Amygdala (tissue), 56 donors: ENCODE data around the gene WWP2.
A peak's percentile ranks its signal among the peaks of the same experiment; 100 is the strongest.
"Not testable (repeated sequence)": the region's sequence is repeated elsewhere in the genome, so short reads cannot be mapped to it uniquely, and the experiment has no call there.

Experiments used
- DNase-seq, 56 donors: peaks; one replicate each; lab custom pipeline; 2025; lab: John Stamatoyannopoulos, UW

The WWP2 gene

GRCh38 chr16:69824564-69825142 is 62.5 kb downstream of the WWP2 start:
- DNase-seq = not testable (repeated sequence)

GRCh38 chr16:69827524-69827923 is 65.4 kb downstream of the WWP2 start:
- no peak for DNase-seq

GRCh38 chr16:69829338-69829737 is 67.2 kb downstream of the WWP2 start:
- no peak for DNase-seq

- no peak for DNase-seq
Observed at GRCh38 chr16:69830146-69830533, 68.0 kb downstream of the WWP2 start.

GRCh38 chr16:69830534-69831211 is 68.5 kb downstream of the WWP2 start:
- DNase-seq = no peak

GRCh38 chr16:69831212-69832123 is 69.3 kb downstream of the WWP2 start:
- no peak for DNase-seq

GRCh38 chr16:69833357-69834282 is 71.5 kb downstream of the WWP2 start:
- DNase-seq = no peak

- DNase-seq = no peak
Observed at GRCh38 chr16:69834807-69835466, 72.8 kb downstream of the WWP2 start.

- DNase-seq = no peak
Observed at GRCh38 chr16:69836257-69836656, 74.1 kb downstream of the WWP2 start.

- no peak for DNase-seq
Observed at GRCh38 chr16:69837380-69837779, 75.2 kb downstream of the WWP2 start.

- no peak for DNase-seq
Observed at GRCh38 chr16:69838489-69838888, 76.4 kb downstream of the WWP2 start.

GRCh38 chr16:69839240-69839688 is 77.1 kb downstream of the WWP2 start:
- DNase-seq = peak in 26 of 56 donors; percentile 2 to 66 (median 25)

GRCh38 chr16:69839798-69840409 is 77.8 kb downstream of the WWP2 start:
- DNase-seq = peak in 52 of 56 donors; percentile 6 to 85 (median 58)

- DNase-seq = no peak
Observed at GRCh38 chr16:69840975-69841374, 78.8 kb downstream of the WWP2 start.

GRCh38 chr16:69844441-69844840 is 82.3 kb downstream of the WWP2 start:
- DNase-seq = no peak

GRCh38 chr16:69845181-69845580 is 83.0 kb downstream of the WWP2 start:
- no peak for DNase-seq

GRCh38 chr16:69847643-69848042 is 85.5 kb downstream of the WWP2 start:
- DNase-seq = no peak

- DNase-seq = peak in 34 of 56 donors; percentile 7 to 73 (median 27)
Observed at GRCh38 chr16:69848637-69849545, 86.8 kb downstream of the WWP2 start.
